ENCODE data around the gene FAM3A. TPM values are rescaled to one million over a fixed set of nuclear protein-coding genes. Genes with fewer than 3 reads are reported as not detected.

FAM3A gene
- total RNA-seq, 4 donors from 2014 or later: 18.2 to 117 (median 101) TPM

DNA sequence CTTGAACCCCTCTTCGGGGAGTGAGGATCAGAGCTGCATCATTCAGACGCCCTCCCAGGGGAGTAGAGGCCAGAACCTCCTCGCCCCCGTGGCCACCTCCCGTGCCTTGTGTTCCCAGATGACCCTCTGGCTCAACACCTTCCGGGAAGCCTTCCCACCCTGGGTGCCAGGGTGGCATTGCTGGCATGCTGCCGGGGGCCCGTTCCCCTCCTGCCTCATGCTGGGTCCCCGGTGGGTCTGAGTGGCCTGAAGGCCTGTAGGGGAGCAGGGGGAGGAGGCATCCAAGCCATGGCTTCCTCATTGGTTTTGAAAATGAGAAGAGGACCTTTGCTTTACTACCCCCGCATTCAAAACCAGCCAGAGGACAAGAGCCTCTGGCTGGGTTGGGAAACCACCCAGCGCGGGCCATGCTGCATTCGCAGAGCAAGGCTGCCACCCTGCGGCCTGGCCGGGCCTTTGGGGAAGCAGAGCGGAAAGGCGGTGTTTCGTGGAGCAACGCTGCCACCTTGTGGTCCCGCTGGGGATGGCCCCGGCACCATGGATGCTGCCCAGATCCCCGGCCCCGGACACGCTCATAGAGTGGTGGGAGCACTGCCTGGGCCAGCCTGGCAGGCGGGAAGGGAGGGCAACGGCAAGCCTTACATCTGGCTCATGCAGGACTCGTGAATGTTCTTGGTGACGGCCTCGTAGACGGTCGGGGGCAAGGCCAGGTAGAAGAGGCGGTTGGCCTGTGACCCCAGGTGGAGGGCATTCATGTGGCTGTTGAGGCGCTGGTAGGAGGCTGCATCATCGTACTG, 18.7 kb upstream of the FAM3A start:
- Histone ChIP-seq H3K36me3 (peaks cover 0 to 14% (median 0%) of the 10 kb centered on the region in 3 donors), H3K4me1 (peaks cover 0 to 6% (median 2%) of the 10 kb centered on the region in 4 donors), H3K4me3 (no peak overlapping the region), H3K27me3 (no peaks in the 10 kb centered on the region), H3K9me3 (no peaks in the 10 kb centered on the region), H3K27ac (peak overlapping the region in 1 of 4 donors; percentile 32)
- peak in 1 of 2 donors; percentile 36 for TF ChIP-seq POLR2A (IDR thresholded peaks at IDR 0.05)
- TF ChIP-seq, protein P1, sequence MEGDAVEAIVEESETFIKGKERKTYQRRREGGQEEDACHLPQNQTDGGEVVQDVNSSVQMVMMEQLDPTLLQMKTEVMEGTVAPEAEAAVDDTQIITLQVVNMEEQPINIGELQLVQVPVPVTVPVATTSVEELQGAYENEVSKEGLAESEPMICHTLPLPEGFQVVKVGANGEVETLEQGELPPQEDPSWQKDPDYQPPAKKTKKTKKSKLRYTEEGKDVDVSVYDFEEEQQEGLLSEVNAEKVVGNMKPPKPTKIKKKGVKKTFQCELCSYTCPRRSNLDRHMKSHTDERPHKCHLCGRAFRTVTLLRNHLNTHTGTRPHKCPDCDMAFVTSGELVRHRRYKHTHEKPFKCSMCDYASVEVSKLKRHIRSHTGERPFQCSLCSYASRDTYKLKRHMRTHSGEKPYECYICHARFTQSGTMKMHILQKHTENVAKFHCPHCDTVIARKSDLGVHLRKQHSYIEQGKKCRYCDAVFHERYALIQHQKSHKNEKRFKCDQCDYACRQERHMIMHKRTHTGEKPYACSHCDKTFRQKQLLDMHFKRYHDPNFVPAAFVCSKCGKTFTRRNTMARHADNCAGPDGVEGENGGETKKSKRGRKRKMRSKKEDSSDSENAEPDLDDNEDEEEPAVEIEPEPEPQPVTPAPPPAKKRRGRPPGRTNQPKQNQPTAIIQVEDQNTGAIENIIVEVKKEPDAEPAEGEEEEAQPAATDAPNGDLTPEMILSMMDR (IDR thresholded peaks at IDR 0.05): peak; percentile 89 to 100 (median 99)
- peak; percentile 88 to 94 (median 89) for DNase-seq

DNA sequence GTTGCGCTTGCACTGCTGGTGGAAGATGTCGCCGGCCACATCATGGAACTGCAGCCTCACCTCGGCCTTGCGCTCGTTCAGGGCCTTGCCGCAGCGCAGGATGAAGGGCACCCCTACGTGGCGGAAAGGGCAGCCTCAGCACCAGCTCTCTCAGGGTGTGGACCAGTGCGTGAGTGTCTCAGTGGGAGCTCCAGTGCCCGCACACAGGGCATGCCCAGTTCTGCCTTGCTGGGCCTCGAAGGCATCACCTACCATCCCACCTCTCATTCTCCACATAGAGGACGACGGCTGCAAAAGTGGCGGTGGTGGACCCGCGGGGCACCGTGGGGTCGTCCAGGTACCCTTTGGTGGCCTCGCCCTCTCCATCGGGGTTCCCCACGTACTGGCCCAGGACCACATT, 16.7 kb upstream of the FAM3A start:
- H3K9me3 ChIP-seq: no peaks in the 10 kb centered on the region
- no peak overlapping the region for H3K4me3 ChIP-seq
- DNase-seq: no peak
- TF ChIP-seq POLR2A (IDR thresholded peaks at IDR 0.05): no peak
- TF ChIP-seq, protein P1 (IDR thresholded peaks at IDR 0.05): no peak
- H3K27me3 ChIP-seq: no peaks in the 10 kb centered on the region
- H3K4me1 ChIP-seq: peaks cover 0 to 6% (median 2%) of the 10 kb centered on the region in 4 donors
- H3K27ac ChIP-seq: no peak overlapping the region
- H3K36me3 ChIP-seq: peaks cover 0 to 14% (median 0%) of the 10 kb centered on the region in 3 donors

DNA sequence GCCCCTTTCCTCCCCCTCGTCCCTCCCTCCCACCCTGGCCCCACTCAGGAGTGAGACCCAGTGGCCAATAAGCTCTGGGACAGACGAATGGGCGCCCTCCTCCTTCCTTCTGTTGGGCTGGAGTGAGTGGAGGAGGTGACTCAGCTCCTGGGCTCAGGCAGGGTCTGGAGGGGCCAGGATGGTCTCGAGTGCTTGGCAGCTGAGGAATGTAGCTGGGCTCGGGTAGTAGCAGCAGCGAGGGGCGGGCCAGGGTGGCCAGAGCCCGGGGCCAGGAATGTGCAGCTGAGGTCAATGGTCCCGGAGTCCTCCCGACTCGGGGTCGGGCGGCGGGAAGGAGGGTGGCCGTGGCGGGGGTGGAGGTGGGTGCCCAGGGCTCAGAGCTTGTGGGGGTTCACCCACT, 15.6 kb upstream of the FAM3A start:
- H3K4me1 ChIP-seq: peaks cover 0 to 9% (median 3%) of the 10 kb centered on the region in 4 donors
- H3K4me3 ChIP-seq: no peak overlapping the region
- no peaks in the 10 kb centered on the region for H3K9me3 ChIP-seq
- no peaks in the 10 kb centered on the region for H3K27me3 ChIP-seq
- H3K27ac ChIP-seq: no peak overlapping the region
- TF ChIP-seq, protein P1 (IDR thresholded peaks at IDR 0.05): no peak
- no peak for TF ChIP-seq POLR2A (IDR thresholded peaks at IDR 0.05)
- H3K36me3 ChIP-seq: peaks cover 0 to 14% (median 0%) of the 10 kb centered on the region in 3 donors
- no peak for DNase-seq

- no peak for DNase-seq
- H3K4me1 ChIP-seq: peaks cover 0 to 9% (median 3%) of the 10 kb centered on the region in 4 donors
- no peak overlapping the region for H3K4me3 ChIP-seq
- peaks cover 0 to 10% (median 0%) of the 10 kb centered on the region in 3 donors for H3K36me3 ChIP-seq
- H3K27me3 ChIP-seq: no peaks in the 10 kb centered on the region
- H3K27ac ChIP-seq: no peak overlapping the region
- no peaks in the 10 kb centered on the region for H3K9me3 ChIP-seq
- TF ChIP-seq, protein P1 (IDR thresholded peaks at IDR 0.05): no peak
- TF ChIP-seq POLR2A (IDR thresholded peaks at IDR 0.05): no peak
Observed at GRCh38 chrX:154530286-154530685, 14.3 kb upstream of the FAM3A start.

- TF ChIP-seq, protein P1 (IDR thresholded peaks at IDR 0.05): no peak
- TF ChIP-seq POLR2A (IDR thresholded peaks at IDR 0.05): no peak
Observed at GRCh38 chrX:154529206-154529612, 13.2 kb upstream of the FAM3A start.

More at GRCh38 chrX:154529206-154529612, 13.2 kb upstream of the FAM3A start:
- DNase-seq: no peak
- Histone ChIP-seq H3K27ac (no peak overlapping the region), H3K9me3 (no peaks in the 10 kb centered on the region), H3K27me3 (no peaks in the 10 kb centered on the region), H3K4me3 (no peak overlapping the region), H3K36me3 (peaks cover 0 to 10% (median 0%) of the 10 kb centered on the region in 3 donors), H3K4me1 (peaks cover 0 to 4% (median under 1%) of the 10 kb centered on the region in 4 donors)
